K562 (cell line): ENCODE results near the gene LIMS2. TPM values are rescaled to one million over a fixed set of nuclear protein-coding genes. Genes with fewer than 3 reads are reported as not detected.

Experiments
- ATAC-seq: fragments of 200-7000 bp; cut with Tn5 transposase; 3 replicates; pipeline ENCODE4 v1.9.1; 2020; ENCODE audit warnings: moderate library complexity
- BruUV-seq: library from RNA; stranded (reverse); fragments of 400-500 nt; replicated peaks from 2 replicates; lab custom pipeline; 2021; lab: Mats Ljungman, UMichigan
- CTCF ChIA-PET: fragments of 300-600 bp; formaldehyde crosslinking; extraction: SDS; loops from one replicate; lab custom pipeline; 2021; ENCODE audit warnings: low intra/inter-chr PET ratio; lab: Yijun Ruan, JAX
- POLR2A ChIA-PET: fragments of 300-600, 350-650 bp; sonication (Branson Sonifier 250); formaldehyde crosslinking; extraction: SDS; loops from one replicate; lab custom pipeline; 2021; ENCODE audit warnings: antibody characterized with exemption, inconsistent platforms; lab: Yijun Ruan, JAX
- DNase-seq, 4 experiments: peaks; one replicate each; pipeline versions ENCODE4 v3.0.0 to v3.0.0-alpha.2; 2011 to 2018; ENCODE audit warnings: low spot score in 3 of 4, mixed read lengths in 3 of 4; ENCODE audit errors: extremely low read depth in 1 of 4
- FAIRE-seq: peaks from 2 replicates; lab custom pipeline; 2011; peaks lifted over from hg19 to GRCh38; lab: Jason Lieb, UNC
- H2AFZ ChIP-seq: 2 replicates; pipeline ENCODE4 v1.6.0; 2011; ENCODE audit warnings: low read depth, low read length, control low read depth, inconsistent platforms
- H3K27ac ChIP-seq: fragments of 200-600 bp; 3 replicates; pipeline ENCODE4 v1.8.0; 2011; ENCODE audit warnings: low read depth, mild to moderate bottlenecking, control low read depth, inconsistent platforms, low read length, moderate library complexity, mixed read lengths; ENCODE audit errors: extremely low read depth
- H3K27me3 ChIP-seq, 2 experiments: fragments of 300-600 bp in 1 of 2; 2 replicates in 1 of 2; 3 replicates in 1 of 2; pipeline versions ENCODE4 v1.6.0 to v1.8.0; 2011; ENCODE audit warnings: inconsistent platforms in 2 of 2, low read length in 2 of 2, mild to moderate bottlenecking in 1 of 2, mixed read lengths in 1 of 2, moderate library complexity in 1 of 2; ENCODE audit not compliant: control insufficient read depth in 2 of 2, insufficient read depth in 2 of 2
- H3K36me3 ChIP-seq: fragments of 300-600 bp; 3 replicates; pipeline ENCODE4 v1.8.0; 2011; ENCODE audit warnings: mild to moderate bottlenecking, low read length, inconsistent platforms; ENCODE audit not compliant: control insufficient read depth, insufficient read depth
- H3K4me1 ChIP-seq, 2 experiments: fragments of 200-600 bp in 1 of 2; replicated peaks in 1 of 2; 2 replicates in 1 of 2; 3 replicates in 1 of 2; pipeline versions ENCODE4 v1.5.1 to v1.8.0; 2011; ENCODE audit warnings: inconsistent platforms in 2 of 2, low read length in 2 of 2, mild to moderate bottlenecking in 1 of 2, mixed read lengths in 1 of 2, moderate library complexity in 1 of 2; ENCODE audit not compliant: control insufficient read depth in 2 of 2, insufficient read depth in 2 of 2
- H3K4me2 ChIP-seq: 2 replicates; pipeline ENCODE4 v1.6.1; 2011; ENCODE audit warnings: low read length, control low read depth, inconsistent platforms, mixed read lengths; ENCODE audit not compliant: insufficient read depth
- H3K4me3 ChIP-seq: fragments of 200-600 bp; sonication (generic), shearing (Covaris generic); 2 replicates; pipeline ENCODE4 v1.5.1; 2016; ENCODE audit warnings: control low read depth, inconsistent platforms
- H3K79me2 ChIP-seq: fragments of 200-600 bp; 3 replicates; pipeline ENCODE4 v1.8.0; 2011; ENCODE audit warnings: low read length, inconsistent platforms; ENCODE audit not compliant: control insufficient read depth, insufficient read depth
- H3K9ac ChIP-seq, 2 experiments: 2 replicates each; pipeline versions ENCODE4 v1.6.0 to v1.6.1; 2011; ENCODE audit warnings: low read depth in 2 of 2, low read length in 2 of 2, control low read depth in 1 of 2, inconsistent platforms in 1 of 2, mild to moderate bottlenecking in 1 of 2, mixed read lengths in 1 of 2; ENCODE audit not compliant: insufficient read depth in 1 of 2
- H3K9me1 ChIP-seq: one replicate; pipeline ENCODE4 v1.6.0; 2011; ENCODE audit warnings: inconsistent platforms, mild to moderate bottlenecking, low read length, moderate library complexity; ENCODE audit not compliant: control insufficient read depth, insufficient read depth
- H3K9me3 ChIP-seq: replicated peaks from 2 replicates; pipeline ENCODE4 v1.5.1; 2011; ENCODE audit warnings: low read depth, low read length, inconsistent platforms; ENCODE audit not compliant: control insufficient read depth, insufficient read depth
- H4K20me1 ChIP-seq: replicated peaks from 2 replicates; pipeline ENCODE4 v1.6.1; 2011; ENCODE audit warnings: low read length, inconsistent platforms, mixed read lengths; ENCODE audit not compliant: control insufficient read depth, insufficient read depth
- ATF7 ChIP-seq: fragments of 450-650 bp; IDR thresholded peaks from 2 replicates; pipeline ENCODE4 v1.7.1; 2014; ENCODE audit warnings: mild to moderate bottlenecking, moderate library complexity
- BACH1 ChIP-seq: fragments of 200-800 bp; sonication (Bioruptor generic); IDR thresholded peaks from 2 replicates; pipeline ENCODE4 v1.6.1; 2016; ENCODE audit warnings: missing genetic modification characterization, missing compliant biosample characterization
- FOXA3 ChIP-seq, 2 experiments: fragments of 450-650 bp in 1 of 2; sonication (generic) in 1 of 2; formaldehyde crosslinking; IDR thresholded peaks in 1 of 2; conservative IDR thresholded peaks in 1 of 2; 2 replicates each; pipeline versions ENCODE4 v1.4.0 to v1.8.0; 2020 to 2022; ENCODE audit warnings: mild to moderate bottlenecking in 2 of 2, missing genetic modification reagents in 1 of 2
- FOXK1 ChIP-seq: sonication (generic); formaldehyde crosslinking; IDR thresholded peaks from 2 replicates; pipeline ENCODE4 v1.8.0; 2022; ENCODE audit warnings: missing genetic modification reagents, mild to moderate bottlenecking, borderline replicate concordance
- HCFC1 ChIP-seq: IDR thresholded peaks from 2 replicates; pipeline ENCODE4 v1.6.1; 2012; ENCODE audit warnings: low read depth, low read length, improper control_type of control experiment
- MCM2 ChIP-seq: fragments of 450-650 bp; IDR thresholded peaks from 2 replicates; pipeline ENCODE4 v1.6.1; 2017; ENCODE audit warnings: low read depth, mild to moderate bottlenecking
- PRPF4 ChIP-seq: fragments of 200-400 bp; formaldehyde crosslinking; IDR thresholded peaks from one replicate; pipeline ENCODE4 v1.6.1; 2017; ENCODE audit warnings: low read length, low read depth, mild to moderate bottlenecking; ENCODE audit not compliant: insufficient read depth, poor library complexity, severe bottlenecking
- RBFOX2 ChIP-seq: fragments of 200-400 bp; formaldehyde crosslinking; IDR thresholded peaks from 2 replicates; pipeline ENCODE4 v1.6.1; 2017; ENCODE audit warnings: low read depth, mild to moderate bottlenecking, low read length, moderate library complexity
- ZNF584 ChIP-seq: fragments of 200-800 bp; sonication (Bioruptor generic); IDR thresholded peaks from 2 replicates; pipeline ENCODE4 v1.6.1; 2016; ENCODE audit warnings: low read depth, mild to moderate bottlenecking, missing genetic modification characterization, missing compliant biosample characterization
- WGBS: fragments of 100-300 bp; shearing (Covaris generic); methylation state at CpG from one replicate; pipeline ENCODE4 v1.1.6; 2016; ENCODE audit warnings: low coverage, mixed read lengths; ENCODE audit not compliant: insufficient coverage; ENCODE audit errors: missing lambda C conversion rate; 5-methylcytosine and 5-hydroxymethylcytosine counted together
- in situ Hi-C: fragments of 300-500 bp; cut with MboI; formaldehyde crosslinking; loops from 4 replicates; pipeline ENCODE4 v1.15.0; 2018; ENCODE audit warnings: inconsistent platforms, mixed read lengths
- intact Hi-C: fragments of 100-400 bp; cut with micrococcal nuclease; formaldehyde crosslinking; loops from 2 replicates; pipeline ENCODE4 v1.14.2; 2022
- polyA plus RNA-seq, 8 experiments: library from polyadenylated mRNA; depleted of rRNA in 4 of 8; stranded (reverse) in 5 of 8; unstranded in 3 of 8; fragments of >200 nt; fragmentation: Nextera tagmentation in 2 of 8; fragmentation: Illumina TruSeq in 1 of 8; extraction: Ambion mirVana in 2 of 8; extraction: Trizol in 1 of 8; gene quantifications; 2 replicates each; pipeline versions ENCODE4 v1.2.1 to v1.2.3, GENCODE V29; 2011 to 2014; ENCODE audit warnings: inconsistent platforms in 1 of 8, missing spikeins in 1 of 8
- total RNA-seq, 7 experiments: library from RNA; depleted of rRNA in 6 of 7; stranded (reverse); fragments of >200 nt in 6 of 7; fragmentation: Illumina TruSeq in 2 of 7; extraction: Trizol in 2 of 7; gene quantifications; 2 replicates each; pipeline versions ENCODE4 v1.2.1 to v1.2.3, GENCODE V29; 2011 to 2021; ENCODE audit warnings: low replicate concordance in 1 of 7

Gene LIMS2
- total and polyA plus RNA-seq, 9 of the 15 experiments (the other 6 are each of a cell fraction or from before 2014, with no cell fraction given): 0.04 to 0.22 TPM; not detected in 7

GRCh38 chr2:127634626-127635379 lies 40.5 kb downstream of the LIMS2 start:
- Histone ChIP-seq H3K4me2 (no peak overlapping the region), H3K9me1 (no peaks in the 10 kb centered on the region), H3K9ac (no peak overlapping the region; a peak in 1 of 4 replicates), H3K36me3 (no peaks in the 10 kb centered on the region), H3K9me3 (no peaks in the 10 kb centered on the region), H3K4me3 (no peak overlapping the region), H3K27me3 (peaks cover 7 to 43% of the 10 kb centered on the region in 2 experiments; a peak in 4 of 5 replicates), H3K4me1 (peaks cover 14 to 73% of the 10 kb centered on the region in 2 experiments), H4K20me1 (peaks cover 4% of the 10 kb centered on the region; the same call in 1 of the 2 replicates), H2AFZ (no peak overlapping the region), H3K79me2 (no peaks in the 10 kb centered on the region), H3K27ac (no peak overlapping the region)
- TF ChIP-seq PRPF4 (no peak), ZNF584 (CRISPR knock-in tag) (no peak), FOXK1 (no peak), ATF7 (no peak), FOXA3 (CRISPR knock-in tag; conservative IDR thresholded peaks at IDR 0.05 in 1 of 2, IDR thresholded peaks at IDR 0.05 in 1 of 2) (no peak), BACH1 (no peak), HCFC1 (no peak), RBFOX2 (no peak), MCM2 (no peak)
- no peak for DNase-seq
- BruUV-seq: no TSS peak
- FAIRE-seq: no peak
- ChIA-PET CTCF (no interaction called here), POLR2A (no interaction called here)
- WGBS: 10% methylated on average over 15 of the region's 17 CpGs
- in situ Hi-C loops: no loop called here
- no peak for ATAC-seq
- intact Hi-C loops: no loop called here
